CD4-positive, alpha-beta T cell treated with Interleukin-21 for 1 hour (primary cell): ENCODE results near the gene FKBP4.

Source experiments
- DNase-seq: peaks from one replicate; pipeline ENCODE4 v3.0.0-alpha.2; 2020

FKBP4 gene

GRCh38 chr12:2813214-2814185 is 18.7 kb downstream of the FKBP4 start:
- peak; percentile 63 for DNase-seq

- DNase-seq, result no peak
These were observed 25.0 kb downstream of the FKBP4 start for GRCh38 chr12:2819810-2820209.

- no peak for DNase-seq
These were observed 25.7 kb downstream of the FKBP4 start for GRCh38 chr12:2820432-2820831.

- DNase-seq, result no peak
These were observed 28.7 kb downstream of the FKBP4 start for GRCh38 chr12:2823483-2823882.

- no peak for DNase-seq
These were observed 29.8 kb downstream of the FKBP4 start for GRCh38 chr12:2824541-2824940.

GRCh38 chr12:2825132-2825531 is 30.4 kb downstream of the FKBP4 start:
- DNase-seq, result no peak

GRCh38 chr12:2826036-2826435 is 31.3 kb downstream of the FKBP4 start:
- no peak for DNase-seq

GRCh38 chr12:2826721-2827515 is 32.1 kb downstream of the FKBP4 start:
- no peak for DNase-seq

GRCh38 chr12:2829275-2829674 is 34.5 kb downstream of the FKBP4 start:
- no peak for DNase-seq

- no peak for DNase-seq
These were observed 37.9 kb downstream of the FKBP4 start for GRCh38 chr12:2832550-2833127.

GRCh38 chr12:2833327-2833726 is 38.6 kb downstream of the FKBP4 start:
- DNase-seq, result no peak

- DNase-seq, result no peak
These were observed 39.0 kb downstream of the FKBP4 start for GRCh38 chr12:2833810-2834209.

- DNase-seq, result no peak
These were observed 40.1 kb downstream of the FKBP4 start, which contains the start of gene NRIP2 for GRCh38 chr12:2834581-2835491. Gene NRIP2 (minus strand): TSS chr12:2835035. CDS start chr12:2834983, 52 bp downstream.

GRCh38 chr12:2835691-2836403 is 41.1 kb downstream of the FKBP4 start:
- DNase-seq, result no peak

- no peak for DNase-seq
These were observed 41.8 kb downstream of the FKBP4 start for GRCh38 chr12:2836574-2836973.

GRCh38 chr12:2841056-2841650 is 46.4 kb downstream of the FKBP4 start:
- no peak for DNase-seq

- no peak for DNase-seq
These were observed 48.2 kb downstream of the FKBP4 start for GRCh38 chr12:2842948-2843347.

GRCh38 chr12:2844786-2845185 is 50.0 kb downstream of the FKBP4 start:
- DNase-seq, result no peak

GRCh38 chr12:2845280-2845679 is 50.5 kb downstream of the FKBP4 start:
- no peak for DNase-seq

GRCh38 chr12:2851931-2852330 is 57.2 kb downstream of the FKBP4 start:
- no peak for DNase-seq

GRCh38 chr12:2853626-2854025 is 58.9 kb downstream of the FKBP4 start:
- DNase-seq, result peak; percentile 19
